Limb (tissue), 2 donors: Measurements from ENCODE around the gene PTGR1.
"Not testable (repeated sequence)": the region's sequence is repeated elsewhere in the genome, so short reads cannot be mapped to it uniquely, and the experiment has no call there.

Experiments used
- DNase-seq, 2 donors: peaks; one replicate each; pipeline ENCODE4 v3.0.0-alpha.2; 2016; ENCODE audit errors: extremely low spot score in 2 of 2

PTGR1 gene

DNA sequence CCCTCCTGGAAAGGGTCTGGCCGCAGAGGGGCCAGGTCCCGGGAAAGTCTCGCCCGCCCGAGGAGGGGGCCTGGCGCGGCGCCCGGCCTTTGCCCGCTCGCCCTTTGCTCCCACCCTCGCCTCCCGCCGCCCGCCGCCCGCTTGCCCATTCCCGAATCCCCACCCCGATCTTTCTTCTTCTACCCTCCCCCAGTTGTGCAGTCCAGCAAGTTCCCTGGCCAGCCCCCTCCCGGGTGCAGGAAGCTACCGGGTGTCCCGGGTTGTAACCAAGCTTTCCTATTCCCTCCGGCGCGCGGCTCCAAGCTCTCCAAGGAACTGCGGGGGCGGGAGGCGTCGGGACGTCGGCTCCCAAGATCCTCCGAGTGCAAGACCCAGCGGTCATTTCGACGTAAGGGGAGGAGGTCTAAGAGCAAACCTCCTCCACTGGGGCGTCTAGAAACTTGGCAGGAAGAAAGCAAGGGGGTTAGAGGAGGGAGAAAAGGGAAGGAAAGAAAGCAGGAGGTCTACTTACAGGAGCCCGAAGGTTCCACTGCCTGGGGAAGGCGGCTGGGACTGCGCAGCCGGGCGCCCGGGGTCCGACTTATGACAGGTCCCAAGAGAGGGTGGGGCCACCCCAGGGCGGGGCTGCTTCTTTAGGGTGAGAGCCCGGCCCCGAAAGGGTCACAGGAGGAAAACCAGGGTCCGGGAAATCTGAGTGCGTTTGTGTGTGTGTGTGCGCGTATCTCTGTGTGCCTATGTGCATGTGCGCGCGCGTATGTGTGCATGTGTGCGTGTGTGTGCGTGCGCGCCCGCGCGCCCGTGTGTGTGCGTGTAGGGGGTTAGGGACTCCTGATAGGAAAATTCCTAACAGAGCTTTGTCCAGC lies at the start of gene PTGR1:
Gene PTGR1 (minus strand): TSS at position 556 of the 863 bp plus-strand sequence. CDS start 2,225 bp downstream, outside the sequence.
- DNase-seq, result peak; percentile 66 to 89

GRCh38 chr9:111649016-111649415 lies 49.6 kb upstream of the PTGR1 start:
- no peak for DNase-seq

GRCh38 chr9:111648066-111648465 lies 48.6 kb upstream of the PTGR1 start:
- no peak for DNase-seq

DNA sequence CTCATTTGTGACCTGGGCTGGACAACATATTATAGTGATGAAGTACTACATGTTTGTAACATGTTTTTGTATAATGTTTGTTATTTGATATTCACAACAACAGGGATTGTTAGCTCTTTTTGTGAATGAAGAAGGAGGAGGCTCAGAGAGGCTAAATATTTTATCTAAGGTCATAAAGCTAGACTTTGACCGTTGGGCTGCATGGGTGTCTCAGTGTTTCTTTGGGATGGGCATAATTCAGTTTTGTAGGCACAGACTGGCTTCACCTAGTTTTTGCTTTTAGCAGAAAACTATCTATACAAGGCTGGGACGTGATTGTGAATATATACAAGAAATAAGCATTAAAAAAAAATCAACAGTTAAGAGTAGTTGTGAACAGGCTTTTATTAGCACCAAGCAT lies 47.0 kb upstream of the PTGR1 start:
- no peak for DNase-seq

DNA sequence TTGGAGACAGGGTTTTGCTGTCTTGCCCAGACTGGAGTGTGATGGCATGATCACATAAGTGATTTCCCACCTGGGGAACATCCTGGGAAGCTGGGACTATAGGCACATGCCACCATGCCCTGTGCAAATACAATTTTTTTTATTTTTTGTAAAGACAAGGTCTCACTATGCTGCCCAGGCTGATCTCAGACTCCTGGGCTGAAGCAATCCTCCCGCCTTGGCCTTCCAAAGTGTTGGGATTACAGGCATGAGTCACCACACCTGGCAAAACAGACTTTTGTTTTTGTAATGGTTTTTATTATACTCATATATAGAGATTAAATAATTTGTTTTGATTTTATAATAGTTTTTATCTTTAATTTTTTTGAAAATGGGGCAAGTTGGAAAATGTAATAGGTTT lies 46.4 kb upstream of the PTGR1 start:
- DNase-seq, result no peak

DNA sequence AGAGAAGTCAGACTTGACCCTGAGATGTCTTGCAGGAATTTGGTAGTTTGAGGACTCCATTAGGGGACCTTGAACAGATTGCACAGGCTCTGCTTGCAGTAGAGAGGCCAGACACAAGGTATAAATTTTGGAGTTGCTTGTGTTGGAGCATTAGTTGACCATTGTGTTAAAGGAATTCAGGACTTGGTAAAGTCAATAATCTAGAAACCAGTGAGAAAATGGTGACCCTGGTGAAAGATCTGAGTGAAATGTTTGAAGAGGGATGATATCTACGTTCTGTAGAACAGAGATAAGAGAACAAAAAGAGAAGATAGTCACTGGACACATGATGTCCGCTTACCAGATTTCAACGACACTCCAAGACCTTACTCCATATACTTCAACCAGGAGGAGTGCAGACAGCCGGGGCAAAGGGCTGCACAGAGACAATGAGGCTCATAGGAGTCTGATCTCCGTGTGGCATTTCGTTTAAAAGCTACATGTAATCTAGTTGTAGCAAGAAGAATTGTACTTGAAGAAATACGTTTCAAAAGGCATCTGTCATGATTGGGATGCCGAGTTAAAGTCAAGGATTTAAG lies 44.8 kb upstream of the PTGR1 start:
- DNase-seq, result no peak

DNA sequence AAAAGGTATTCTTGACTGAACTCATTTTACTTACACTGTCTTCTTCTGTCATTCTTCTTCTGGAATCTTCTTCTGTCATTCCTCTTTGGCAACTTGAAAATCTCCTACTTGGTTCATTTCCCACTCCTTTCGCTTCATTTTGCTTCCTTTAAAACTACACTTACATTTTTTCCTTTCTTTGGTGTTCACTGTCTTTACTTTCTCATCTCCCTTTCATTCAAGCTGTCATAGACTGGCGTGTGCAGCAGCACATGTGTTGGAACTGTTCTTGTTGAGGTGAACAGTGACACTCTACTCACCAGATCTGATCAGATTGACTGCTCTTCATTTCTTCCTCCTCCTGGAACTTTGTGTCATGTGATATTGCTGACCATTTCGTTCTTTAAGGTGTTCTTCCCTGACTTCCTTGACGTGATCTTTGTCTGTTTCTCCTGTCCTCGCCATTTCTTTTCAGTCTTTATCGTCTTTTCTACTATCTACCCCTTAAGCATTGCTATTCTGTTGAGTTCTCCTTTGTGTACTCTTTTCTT lies 38.0 kb upstream of the PTGR1 start:
- no peak for DNase-seq

- no peak for DNase-seq
These were observed 35.4 kb upstream of the PTGR1 start for GRCh38 chr9:111634860-111635259.

DNA sequence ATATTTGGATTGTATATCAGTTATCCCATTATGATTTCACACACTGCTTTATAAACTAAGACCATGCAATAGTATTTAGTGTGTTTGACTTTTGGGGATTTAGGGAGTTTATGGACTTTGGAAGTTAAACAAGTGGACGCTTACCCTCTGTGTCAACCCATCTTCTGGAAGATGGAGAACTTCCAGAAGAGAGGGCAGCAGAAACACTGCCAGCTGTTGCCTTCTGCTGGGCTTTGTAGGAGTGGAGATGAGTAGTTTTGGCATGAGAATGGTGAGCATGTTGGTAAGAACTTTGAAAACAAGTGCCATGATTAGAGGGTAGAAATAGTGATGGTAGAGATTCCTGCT lies 33.9 kb upstream of the PTGR1 start:
- DNase-seq, result no peak

DNA sequence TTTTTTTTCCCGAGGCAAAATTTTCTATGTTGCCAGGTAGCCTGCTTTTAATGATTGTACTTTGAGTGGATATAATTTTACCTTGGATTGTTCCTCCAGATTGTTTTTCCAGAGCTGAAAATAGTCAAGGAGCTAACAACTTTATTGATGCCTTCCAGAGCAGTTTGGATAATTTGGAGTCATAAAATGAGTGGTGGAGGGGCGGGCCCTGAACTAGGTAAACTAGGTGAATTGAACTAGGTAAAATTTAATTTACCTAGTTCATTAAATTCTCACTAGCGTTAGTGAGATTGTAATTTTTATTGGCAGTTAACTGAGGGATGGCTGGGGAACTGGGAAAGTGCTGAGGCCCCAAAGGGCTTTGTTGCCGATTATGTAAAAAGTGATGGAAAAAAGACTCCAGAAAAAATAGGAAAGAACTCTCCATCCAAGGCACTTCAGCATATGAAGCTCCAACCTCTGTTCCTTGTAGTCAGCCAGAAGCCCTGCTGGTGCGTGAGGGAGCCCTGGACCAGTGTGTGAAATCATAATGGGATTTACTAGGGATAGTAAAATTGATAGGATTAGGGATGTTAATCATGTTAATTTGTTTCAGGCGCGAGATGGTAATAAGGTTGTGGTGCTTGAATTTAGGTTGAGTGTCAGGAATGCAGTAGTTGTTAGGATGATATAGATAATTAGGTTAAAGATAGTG lies 33.4 kb upstream of the PTGR1 start:
- DNase-seq, result no peak

- DNase-seq, result no peak
These were observed 32.6 kb upstream of the PTGR1 start for GRCh38 chr9:111632060-111632459.

- DNase-seq, result peak; percentile 97 to 99
These were observed 31.9 kb upstream of the PTGR1 start, which contains the start of gene DNAJC25 for GRCh38 chr9:111631214-111631971. TSS of gene DNAJC25 (plus strand) at chr9:111631334. CDS start at chr9:111631408, 74 bp downstream.

- DNase-seq, result no peak
These were observed 31.4 kb upstream of the PTGR1 start for GRCh38 chr9:111630964-111631213.

GRCh38 chr9:111630182-111630963 lies 30.9 kb upstream of the PTGR1 start:
- DNase-seq, result no peak

DNA sequence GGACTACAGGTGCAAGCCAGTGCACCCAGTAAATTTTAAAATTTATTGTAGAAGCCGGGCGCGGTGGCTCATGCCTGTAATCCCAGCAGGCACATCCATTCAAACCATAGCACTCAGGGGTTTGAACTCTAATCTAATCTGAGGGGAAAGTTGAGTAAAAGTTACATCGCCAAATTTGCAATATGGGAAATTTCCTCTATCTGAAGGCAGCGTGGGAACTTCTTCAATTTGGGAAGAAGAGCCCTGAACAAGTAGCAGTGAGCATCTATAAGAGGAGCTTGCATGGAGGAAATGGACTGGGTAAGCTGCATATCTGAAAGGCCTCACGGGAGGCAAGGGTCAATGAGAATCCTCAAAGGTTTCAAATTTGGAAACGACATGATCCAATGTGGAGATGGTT lies 29.0 kb upstream of the PTGR1 start:
- no peak for DNase-seq

DNA sequence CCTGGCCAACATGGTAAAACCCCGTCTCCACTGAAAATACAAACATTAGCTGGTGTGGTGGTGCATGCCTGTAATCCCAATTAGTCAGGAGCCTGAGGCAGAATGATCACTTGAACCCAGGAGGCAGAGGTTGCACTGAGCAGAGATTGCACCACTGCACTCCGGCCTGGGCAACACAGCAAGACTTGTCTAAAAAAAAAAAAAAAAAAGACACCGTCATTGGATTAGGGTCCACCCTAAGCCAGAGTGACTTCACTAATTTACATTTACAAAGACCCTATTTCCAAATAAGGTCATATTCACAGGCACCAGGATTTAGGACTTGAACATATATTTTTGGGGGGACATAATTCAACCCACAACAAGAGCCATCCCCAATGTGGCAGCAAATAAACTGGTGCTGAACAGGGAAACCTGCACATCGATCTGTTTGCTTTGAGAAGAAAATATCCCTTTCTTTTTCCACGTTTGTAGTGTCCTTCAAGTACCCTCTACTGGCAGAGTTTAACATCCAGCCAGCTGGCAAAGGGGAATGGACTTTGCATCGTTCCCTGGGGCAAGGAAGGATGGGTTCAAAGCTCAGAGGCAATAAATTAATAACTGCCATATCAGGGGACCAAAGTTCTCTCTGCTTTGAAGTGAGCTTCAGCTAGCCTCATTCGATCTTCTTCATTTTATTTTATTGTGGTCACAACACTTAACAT lies 28.0 kb upstream of the PTGR1 start:
- no peak for DNase-seq

- DNase-seq, result no peak
These were observed 23.2 kb upstream of the PTGR1 start for GRCh38 chr9:111622626-111623025.

DNA sequence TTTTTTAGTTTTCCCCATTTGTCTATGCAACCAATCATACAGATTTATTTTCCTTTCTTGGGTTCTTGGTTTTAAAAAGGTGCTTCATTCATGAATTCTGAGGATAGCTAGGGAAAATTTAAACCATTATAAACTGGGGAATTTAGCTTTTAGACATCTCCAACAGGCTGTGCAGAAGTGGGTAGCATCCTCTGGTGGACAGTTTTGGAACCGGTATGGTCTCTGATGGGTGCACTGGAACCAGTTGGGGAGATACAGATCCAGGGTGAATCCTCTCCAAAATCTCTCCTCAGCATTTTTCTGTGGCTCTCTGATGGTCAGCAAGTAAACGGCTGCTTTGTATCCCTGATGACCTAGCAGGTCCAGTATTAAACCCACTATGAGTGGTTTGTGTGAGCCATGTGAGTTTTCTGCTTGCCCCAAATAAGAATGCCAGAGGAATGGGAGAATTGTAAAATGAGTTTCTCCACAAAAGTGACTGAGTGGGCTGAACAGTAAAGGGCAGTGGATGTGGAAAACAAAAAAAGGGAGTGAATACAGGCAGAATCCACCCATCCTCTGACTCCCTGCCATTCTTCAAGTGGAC lies 22.5 kb upstream of the PTGR1 start:
- no peak for DNase-seq

GRCh38 chr9:111617349-111617748 lies 17.9 kb upstream of the PTGR1 start:
- not testable (repeated sequence) for DNase-seq

DNA sequence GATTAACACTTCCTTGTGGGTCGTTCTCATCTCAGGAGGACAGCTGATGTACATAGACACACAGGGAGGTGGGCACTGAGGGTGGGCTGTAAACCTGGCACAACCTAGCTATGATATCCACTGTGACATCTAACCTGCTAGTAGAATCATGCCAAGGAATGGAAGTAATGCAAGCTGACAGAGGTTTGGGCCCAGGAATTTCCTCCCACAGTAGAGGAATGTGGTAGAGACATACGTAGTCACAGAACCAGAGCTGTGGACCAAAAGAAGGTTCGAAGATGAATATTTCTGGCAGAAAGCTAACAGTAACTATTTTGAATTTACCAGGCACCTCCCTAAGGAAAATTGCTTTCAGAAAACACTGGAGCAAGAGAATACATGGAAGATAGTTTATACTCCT lies 16.5 kb upstream of the PTGR1 start:
- DNase-seq, result no peak
